H1 (cell line): ENCODE results near the gene CCDC93. TPM values are rescaled to one million over a fixed set of nuclear protein-coding genes. Genes with fewer than 3 reads are reported as not detected.

Experiments
- CTCF ChIA-PET: fragments of 300-600 bp; sonication (Branson Sonifier 250); formaldehyde crosslinking; loops from one replicate; lab custom pipeline; 2021; ENCODE audit not compliant: partially characterized antibody; lab: Charles Lee
- POLR2A ChIA-PET: fragments of 300-600 bp; sonication (Branson Sonifier 250); formaldehyde crosslinking; loops from one replicate; lab custom pipeline; 2021; ENCODE audit warnings: inconsistent platforms; ENCODE audit not compliant: partially characterized antibody; lab: Charles Lee
- DNase-seq, 2 experiments: peaks; one replicate each; pipeline versions ENCODE4 v3.0.0 to v3.0.0-alpha.2; 2010 to 2022; ENCODE audit warnings: low spot score in 2 of 2, low read depth in 1 of 2, mixed read lengths in 1 of 2
- FAIRE-seq: peaks from 2 replicates; lab custom pipeline; 2011; peaks lifted over from hg19 to GRCh38; lab: Jason Lieb, UNC
- H2AFZ ChIP-seq: 2 replicates; pipeline ENCODE4 v1.8.1; 2012; ENCODE audit warnings: low read length, inconsistent platforms
- H2AK5ac ChIP-seq: 2 replicates; pipeline ENCODE4 v1.6.1; 2013; ENCODE audit warnings: low read depth, low read length
- H2BK120ac ChIP-seq: replicated peaks from 2 replicates; pipeline ENCODE3; 2013; ENCODE audit warnings: low read depth, low read length, inconsistent platforms
- H2BK12ac ChIP-seq: 2 replicates; pipeline ENCODE4 v1.6.1; 2013; ENCODE audit warnings: low read depth, low read length
- H2BK15ac ChIP-seq: 2 replicates; pipeline ENCODE4 v1.6.1; 2013; ENCODE audit warnings: low read length
- H2BK20ac ChIP-seq: 2 replicates; pipeline ENCODE4 v1.6.1; 2013; ENCODE audit warnings: low read length
- H2BK5ac ChIP-seq: 2 replicates; pipeline ENCODE4 v1.6.1; 2013; ENCODE audit warnings: low read depth, low read length
- H3K14ac ChIP-seq: 2 replicates; pipeline ENCODE4 v1.6.1; 2013; ENCODE audit warnings: inconsistent platforms; ENCODE audit not compliant: insufficient read length
- H3K18ac ChIP-seq: 2 replicates; pipeline ENCODE4 v1.6.1; 2013; ENCODE audit warnings: low read length; ENCODE audit errors: extremely low read depth
- H3K23ac ChIP-seq: 2 replicates; pipeline ENCODE4 v1.6.1; 2013; ENCODE audit warnings: inconsistent platforms; ENCODE audit not compliant: insufficient read length
- H3K23me2 ChIP-seq: 2 replicates; pipeline ENCODE4 v1.6.1; 2013; ENCODE audit warnings: low read depth, low read length
- H3K27ac ChIP-seq: 2 replicates; pipeline ENCODE4 v1.6.1; 2011; ENCODE audit warnings: low read depth, low read length, inconsistent platforms
- H3K27me3 ChIP-seq, 4 experiments: replicated peaks in 1 of 4; 1 replicate in 1 of 4; 2 replicates in 3 of 4; pipeline versions ENCODE4 v1.6.1 to v1.8.1; 2011 to 2013; ENCODE audit warnings: low read length in 3 of 4, mild to moderate bottlenecking in 3 of 4, inconsistent platforms in 2 of 4, mixed read lengths in 2 of 4, moderate library complexity in 1 of 4; ENCODE audit not compliant: control insufficient read depth in 3 of 4, insufficient read depth in 3 of 4; ENCODE audit errors: extremely low read depth in 1 of 4
- H3K36me3 ChIP-seq, 4 experiments: 2 replicates each; pipeline versions ENCODE4 v1.6.1 to v1.8.1; 2011 to 2013; ENCODE audit warnings: mild to moderate bottlenecking in 4 of 4, low read length in 3 of 4, moderate library complexity in 2 of 4, control low read depth in 1 of 4, inconsistent platforms in 1 of 4; ENCODE audit not compliant: insufficient read depth in 4 of 4, control insufficient read depth in 2 of 4
- H3K4ac ChIP-seq: replicated peaks from 2 replicates; pipeline ENCODE3; 2013; ENCODE audit warnings: low read length, low read depth, mixed read lengths, inconsistent platforms; ENCODE audit not compliant: insufficient read length
- H3K4me1 ChIP-seq, 4 experiments: replicated peaks in 1 of 4; 1 replicate in 1 of 4; 2 replicates in 3 of 4; pipeline versions ENCODE4 v1.6.1 to v1.8.1; 2011 to 2013; ENCODE audit warnings: low read length in 3 of 4, inconsistent platforms in 2 of 4, mixed read lengths in 1 of 4; ENCODE audit not compliant: insufficient read depth in 4 of 4, control insufficient read depth in 3 of 4
- H3K4me2 ChIP-seq, 2 experiments: 2 replicates each; pipeline versions ENCODE4 v1.6.1 to v1.8.1; 2011 to 2013; ENCODE audit warnings: low read depth in 2 of 2, low read length in 2 of 2, control low read depth in 1 of 2, inconsistent platforms in 1 of 2, mild to moderate bottlenecking in 1 of 2; ENCODE audit not compliant: insufficient read depth in 1 of 2
- H3K4me3 ChIP-seq, 4 experiments: fragments of 200-600, 300-600 bp in 1 of 4; sonication (generic), shearing (Covaris generic), sonication (Bioruptor Twin) in 1 of 4; 2 replicates each; pipeline versions ENCODE4 v1.5.1 to v1.8.1; 2011 to 2016; ENCODE audit warnings: low read length in 4 of 4, low read depth in 3 of 4, control low read depth in 2 of 4, inconsistent platforms in 2 of 4, mild to moderate bottlenecking in 2 of 4, mixed read lengths in 1 of 4, moderate library complexity in 1 of 4; ENCODE audit not compliant: insufficient read depth in 2 of 4; ENCODE audit errors: extremely low read depth in 1 of 4
- H3K56ac ChIP-seq: replicated peaks from 2 replicates; pipeline ENCODE3; 2013; ENCODE audit warnings: low read depth, mild to moderate bottlenecking, mixed read lengths, low read length, inconsistent platforms; ENCODE audit not compliant: insufficient read length
- H3K79me1 ChIP-seq: 2 replicates; pipeline ENCODE4 v1.6.1; 2013; ENCODE audit warnings: low read depth, low read length, control low read depth
- H3K79me2 ChIP-seq, 2 experiments: 2 replicates each; pipeline versions ENCODE4 v1.6.1 to v1.8.1; 2012 to 2013; ENCODE audit warnings: low read length in 2 of 2, mild to moderate bottlenecking in 2 of 2, inconsistent platforms in 1 of 2; ENCODE audit not compliant: insufficient read depth in 2 of 2, control insufficient read depth in 1 of 2
- H3K9ac ChIP-seq, 4 experiments: replicated peaks in 1 of 4; 1 replicate in 1 of 4; 2 replicates in 3 of 4; pipeline versions ENCODE4 v1.6.1 to v1.8.1; 2011 to 2013; ENCODE audit warnings: low read depth in 3 of 4, low read length in 3 of 4, control low read depth in 2 of 4, mild to moderate bottlenecking in 2 of 4, moderate library complexity in 2 of 4, inconsistent platforms in 1 of 4; ENCODE audit errors: extremely low read depth in 1 of 4
- H3K9me3 ChIP-seq, 2 experiments: 2 replicates each; pipeline versions ENCODE4 v1.6.1 to v1.8.1; 2012 to 2013; ENCODE audit warnings: mild to moderate bottlenecking in 2 of 2, moderate library complexity in 2 of 2, control low read depth in 1 of 2, inconsistent platforms in 1 of 2, low read depth in 1 of 2, low read length in 1 of 2, mixed read lengths in 1 of 2; ENCODE audit not compliant: insufficient read depth in 2 of 2
- H4K20me1 ChIP-seq, 2 experiments: replicated peaks in 1 of 2; 2 replicates each; pipeline versions ENCODE3 to v1.8.1; 2011 to 2013; ENCODE audit warnings: inconsistent platforms in 2 of 2, low read length in 2 of 2, mild to moderate bottlenecking in 1 of 2; ENCODE audit not compliant: insufficient read depth in 2 of 2, control insufficient read depth in 1 of 2
- H4K5ac ChIP-seq: 2 replicates; pipeline ENCODE4 v1.6.1; 2013; ENCODE audit warnings: low read length, low read depth, mixed read lengths, inconsistent platforms; ENCODE audit not compliant: insufficient read length
- H4K8ac ChIP-seq: 2 replicates; pipeline ENCODE4 v1.8.0; 2013; ENCODE audit warnings: mild to moderate bottlenecking, moderate library complexity, low read length, inconsistent platforms; ENCODE audit not compliant: insufficient read depth; ENCODE audit errors: extremely low read depth
- H4K91ac ChIP-seq: replicated peaks from 2 replicates; pipeline ENCODE3; 2013; ENCODE audit warnings: low read length, mixed read lengths, inconsistent platforms; ENCODE audit not compliant: insufficient read length
- ATF2 ChIP-seq: IDR thresholded peaks from 2 replicates; pipeline ENCODE4 v1.6.1; 2012; ENCODE audit warnings: low read length, inconsistent platforms
- CREB1 ChIP-seq: IDR thresholded peaks from 2 replicates; pipeline ENCODE4 v1.6.1; 2012; ENCODE audit warnings: inconsistent platforms
- CTBP2 ChIP-seq: IDR thresholded peaks from 2 replicates; pipeline ENCODE4 v1.7.0; 2011; ENCODE audit warnings: borderline replicate concordance, mild to moderate bottlenecking, moderate library complexity, mixed read lengths, low read length; ENCODE audit not compliant: insufficient read depth, insufficient read length
- EP300 ChIP-seq, 2 experiments: IDR thresholded peaks; 1 replicate in 1 of 2; 2 replicates in 1 of 2; pipeline ENCODE4 v1.6.1; 2011 to 2012; ENCODE audit warnings: low read depth in 2 of 2, low read length in 2 of 2, mild to moderate bottlenecking in 2 of 2, borderline replicate concordance in 1 of 2, inconsistent platforms in 1 of 2, moderate library complexity in 1 of 2
- EZH2 ChIP-seq: fragments of 200-600 bp; sonication (generic); IDR thresholded peaks from 2 replicates; pipeline ENCODE4 v1.7.1; 2012; ENCODE audit warnings: low read depth, mild to moderate bottlenecking, moderate library complexity, low read length, inconsistent platforms; ENCODE audit not compliant: severe bottlenecking
- KDM5A ChIP-seq: fragments of 200-600 bp; IDR thresholded peaks from 2 replicates; pipeline ENCODE4 v1.7.1; 2012; ENCODE audit warnings: mild to moderate bottlenecking, low read length, inconsistent platforms, mixed read lengths
- MAFK ChIP-seq: IDR thresholded peaks from 2 replicates; pipeline ENCODE4 v1.6.1; 2012; ENCODE audit warnings: low read depth, mild to moderate bottlenecking, improper control_type of control experiment, low read length
- NANOG ChIP-seq: IDR thresholded peaks from 2 replicates; pipeline ENCODE4 v1.6.1; 2011; ENCODE audit warnings: low read length, low read depth, mild to moderate bottlenecking, inconsistent platforms; ENCODE audit not compliant: insufficient read depth, poor library complexity, severe bottlenecking
- PHF8 ChIP-seq: fragments of 200-600 bp; sonication (generic); conservative IDR thresholded peaks from 2 replicates; pipeline ENCODE4 v1.7.1; 2012; ENCODE audit warnings: low read depth, mild to moderate bottlenecking, inconsistent platforms, low read length, moderate library complexity
- RAD21 ChIP-seq, 2 experiments: IDR thresholded peaks in 1 of 2; conservative IDR thresholded peaks in 1 of 2; 2 replicates each; pipeline ENCODE4 v1.6.1; 2011; ENCODE audit warnings: low read depth in 2 of 2, low read length in 2 of 2, improper control_type of control experiment in 1 of 2, inconsistent platforms in 1 of 2, mild to moderate bottlenecking in 1 of 2, moderate library complexity in 1 of 2
- SP1 ChIP-seq: IDR thresholded peaks from 2 replicates; pipeline ENCODE4 v1.6.1; 2011; ENCODE audit warnings: low read depth, low read length
- SP4 ChIP-seq: IDR thresholded peaks from 2 replicates; pipeline ENCODE4 v1.6.1; 2012; ENCODE audit warnings: low read length, inconsistent platforms
- WGBS, 2 experiments: shearing (Covaris generic) in 1 of 2; methylation state at CpG; one replicate each; pipeline versions ENCODE4 v1.1.6 to v1.1.7; 2013 to 2015; ENCODE audit warnings: low lambda C conversion rate in 2 of 2, mixed read lengths in 2 of 2, inconsistent platforms in 1 of 2, low coverage in 1 of 2, missing lambda C conversion rate in 1 of 2; ENCODE audit not compliant: insufficient replicate concordance in 2 of 2, insufficient coverage in 1 of 2, insufficient read length in 1 of 2; ENCODE audit errors: extremely low coverage in 1 of 2, missing lambda C conversion rate in 1 of 2; 5-methylcytosine and 5-hydroxymethylcytosine counted together
- polyA plus RNA-seq, 7 experiments: library from polyadenylated mRNA; depleted of rRNA in 3 of 7; stranded (reverse) in 5 of 7; unstranded in 2 of 7; fragments of >200 nt in 5 of 7; fragments of 200-250 nt in 2 of 7; gene quantifications; 1 replicate in 5 of 7; 2 replicates in 1 of 7; 4 replicates in 1 of 7; pipeline versions ENCODE4 v1.2.1 to v1.2.3, GENCODE V29; 2011 to 2013; ENCODE audit warnings: missing spikeins in 2 of 7, mixed read lengths in 2 of 7
- total RNA-seq: library from RNA; stranded (reverse); fragmentation: NEBNext Ultra II Directional; extraction: Animal tissue kit (Norgen Biotek cat#: 25700); gene quantifications from 2 replicates; pipeline ENCODE4 v1.2.1, GENCODE V29; 2021

Gene CCDC93
- total and polyA plus RNA-seq, 2 of the 8 experiments (the other 6 are each of a cell fraction or from before 2014, with no cell fraction given) = 5.5 to 18.0 TPM

GRCh38 chr2:117938611-117939010 is 75.3 kb downstream of the CCDC93 start:
- 91% methylated on average over 2 of the region's 2 CpGs; no CpG with 5 or more reads in 1 of the 2 experiments for WGBS, 2 experiments
- Histone ChIP-seq H3K36me3 (peaks cover 11 to 49% (median 25%) of the 10 kb centered on the region in 4 experiments), H3K56ac (no peak overlapping the region), H3K27me3 (no peaks in the 10 kb centered on the region), H3K4me2 (no peak overlapping the region), H3K4me3 (no peak overlapping the region), H3K27ac (no peak overlapping the region), H4K20me1 (peaks cover 0 to 2% of the 10 kb centered on the region in 2 experiments), H3K18ac (no peak overlapping the region), H2BK5ac (no peak overlapping the region), H2BK120ac (no peak overlapping the region), H4K5ac (no peak overlapping the region), H3K23me2 (no peaks in the 10 kb centered on the region), H3K4ac (no peak overlapping the region), H4K91ac (no peak overlapping the region), H3K14ac (no peak overlapping the region), H2BK12ac (no peak overlapping the region), H2BK15ac (no peak overlapping the region), H3K79me1 (no peaks in the 10 kb centered on the region), H4K8ac (no peak overlapping the region), H3K79me2 (no peaks in the 10 kb centered on the region), H2BK20ac (no peak overlapping the region), H3K9ac (no peak overlapping the region), H2AK5ac (no peak overlapping the region), H3K9me3 (no peaks in the 10 kb centered on the region), H2AFZ (no peak overlapping the region), H3K4me1 (no peaks in the 10 kb centered on the region; a peak in 2 of 7 replicates), H3K23ac (no peak overlapping the region)
- DNase-seq (no peak), FAIRE-seq (no peak)
- POLR2A ChIA-PET = no interaction called here
- CTCF ChIA-PET = interaction anchor here (1.5 to 2.5 kb wide), 2 partner anchors 8 to 65 kb away, joined by 4 to 9 read pairs; no protein-coding TSS in a partner anchor
- no peak for TF ChIP-seq PHF8
- no peak for TF ChIP-seq NANOG
- TF ChIP-seq RAD21 (IDR thresholded peaks at IDR 0.05 in 1 of 2, conservative IDR thresholded peaks at IDR 0.05 in 1 of 2; ENCODE audit: low read depth in 2 of 2, low read length in 2 of 2) = no peak
- no peak for TF ChIP-seq MAFK
- no peak for TF ChIP-seq SP4
- TF ChIP-seq EZH2 = no peak
- TF ChIP-seq EP300 (IDR thresholded peaks at IDR 0.05; ENCODE audit: borderline replicate concordance in 1 of 2, low read depth in 2 of 2, low read length in 2 of 2) = no peak
- TF ChIP-seq ATF2 = no peak
- TF ChIP-seq KDM5A = no peak
- no peak for TF ChIP-seq CTBP2
- no peak for TF ChIP-seq SP1
- no peak for TF ChIP-seq CREB1
